Fibroblast of lung (primary cell): Measurements from ENCODE around the gene SMDT1. TPM values are rescaled to one million over a fixed set of nuclear protein-coding genes. Genes with fewer than 3 reads are reported as not detected.
"Not testable (repeated sequence)": the region's sequence is repeated elsewhere in the genome, so short reads cannot be mapped to it uniquely, and the experiment has no call there.

Source experiments
- DNase-seq, 2 donors: peaks; one replicate each; pipeline versions ENCODE4 v3.0.0 to v3.0.0-alpha.2; 2010; ENCODE audit warnings: low read depth in 2 of 2
- H2AFZ ChIP-seq: 2 replicates; pipeline ENCODE4 v1.5.1; 2012; ENCODE audit warnings: low read length, control low read depth, inconsistent platforms
- H3K27ac ChIP-seq: 2 replicates; pipeline ENCODE4 v1.5.1; 2011; ENCODE audit warnings: low read length, control low read depth; ENCODE audit not compliant: insufficient read depth
- H3K27me3 ChIP-seq: 2 replicates; pipeline ENCODE4 v1.5.1; 2011; ENCODE audit warnings: mild to moderate bottlenecking, low read length; ENCODE audit not compliant: control insufficient read depth, insufficient read depth
- H3K36me3 ChIP-seq: 2 replicates; pipeline ENCODE4 v1.5.1; 2011; ENCODE audit warnings: low read length; ENCODE audit not compliant: control insufficient read depth, insufficient read depth
- H3K4me1 ChIP-seq: 2 replicates; pipeline ENCODE4 v1.5.1; 2011; ENCODE audit warnings: low read length; ENCODE audit not compliant: control insufficient read depth, insufficient read depth; ENCODE audit errors: extremely low read depth
- H3K4me2 ChIP-seq: 2 replicates; pipeline ENCODE4 v1.5.1; 2011; ENCODE audit warnings: low read length, control low read depth; ENCODE audit not compliant: insufficient read depth; ENCODE audit errors: extremely low read depth
- H3K4me3 ChIP-seq, 4 experiments: fragments of 200-600 bp in 1 of 4; sonication (generic) in 1 of 4; replicated peaks in 1 of 4; 2 replicates each; pipeline ENCODE4 v1.5.1; 2011 to 2016; ENCODE audit warnings: low read length in 4 of 4, low read depth in 3 of 4, mild to moderate bottlenecking in 3 of 4, control low read depth in 2 of 4, inconsistent platforms in 1 of 4, mixed read lengths in 1 of 4; ENCODE audit not compliant: insufficient read depth in 1 of 4; ENCODE audit errors: control extremely low read depth in 1 of 4
- H3K79me2 ChIP-seq: 2 replicates; pipeline ENCODE4 v1.5.1; 2012; ENCODE audit warnings: mild to moderate bottlenecking, low read length, inconsistent platforms; ENCODE audit not compliant: control insufficient read depth, insufficient read depth
- H3K9ac ChIP-seq: 2 replicates; pipeline ENCODE4 v1.5.1; 2011; ENCODE audit warnings: mild to moderate bottlenecking, low read length, control low read depth; ENCODE audit not compliant: insufficient read depth
- H3K9me3 ChIP-seq: 2 replicates; pipeline ENCODE4 v1.5.1; 2012; ENCODE audit warnings: low read depth, low read length; ENCODE audit not compliant: control insufficient read depth, insufficient read depth
- H4K20me1 ChIP-seq: 2 replicates; pipeline ENCODE4 v1.5.1; 2011; ENCODE audit warnings: low read length; ENCODE audit not compliant: control insufficient read depth, insufficient read depth; ENCODE audit errors: extremely low read depth
- CTCF ChIP-seq, 2 donors: IDR thresholded peaks in 1 of 2; conservative IDR thresholded peaks in 1 of 2; 1 replicate in 1 of 2; 2 replicates in 1 of 2; pipeline ENCODE4 v1.5.1; 2011 to 2012; ENCODE audit warnings: low read length in 2 of 2, control low read depth in 1 of 2, inconsistent platforms in 1 of 2, low read depth in 1 of 2, mild to moderate bottlenecking in 1 of 2
- EZH2 ChIP-seq: IDR thresholded peaks from 2 replicates; pipeline ENCODE4 v1.5.1; 2012; ENCODE audit warnings: low read length, control low read depth, mild to moderate bottlenecking; ENCODE audit errors: missing control alignments
- polyA plus RNA-seq, 2 donors: library from polyadenylated mRNA; depleted of rRNA in 1 of 2; stranded (reverse) in 1 of 2; unstranded in 1 of 2; fragments of >200 nt; gene quantifications; 2 replicates each; pipeline ENCODE4 v1.2.1, GENCODE V29; 2011 to 2012; ENCODE audit warnings: missing spikeins in 1 of 2
- total RNA-seq: library from RNA; depleted of rRNA; stranded (reverse); fragments of >200 nt; gene quantifications from 2 replicates; pipeline ENCODE4 v1.2.1, GENCODE V29; 2014

SMDT1 gene
- total and polyA plus RNA-seq, 2 donors (not counting 1 experiment from before 2014, with no cell fraction given) = 9.1 to 31.8 TPM

DNA sequence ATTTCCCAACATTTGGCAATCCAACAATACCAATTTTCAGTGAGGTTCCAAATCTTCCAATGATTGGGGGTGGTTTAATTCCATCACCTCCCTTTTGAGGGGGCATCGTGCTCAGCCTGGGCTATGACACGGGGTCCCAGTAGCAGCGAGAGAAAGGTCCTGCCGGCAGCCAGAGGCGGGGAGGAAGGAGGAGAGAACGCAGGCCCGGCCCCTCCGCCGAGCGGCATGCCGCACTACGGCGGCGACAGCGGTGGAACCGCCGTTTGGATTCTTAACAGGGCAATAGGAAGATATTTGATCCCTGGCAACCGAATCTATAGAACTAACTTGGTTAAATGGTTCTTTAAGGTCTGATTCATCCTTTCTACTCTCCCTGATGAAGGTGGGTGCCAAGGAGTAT, 29.3 kb downstream of the SMDT1 start:
- Histone ChIP-seq H3K4me1 (no peaks in the 10 kb centered on the region), H3K4me2 (no peak overlapping the region), H3K4me3 (no peak overlapping the region), H3K36me3 (no peaks in the 10 kb centered on the region), H3K27me3 (no peaks in the 10 kb centered on the region), H3K9me3 (no peaks in the 10 kb centered on the region), H4K20me1 (no peaks in the 10 kb centered on the region), H3K79me2 (no peaks in the 10 kb centered on the region), H3K27ac (no peak overlapping the region), H3K9ac (no peak overlapping the region), H2AFZ (no peak overlapping the region)
- no peak for DNase-seq
- TF ChIP-seq EZH2 (no peak), CTCF (conservative IDR thresholded peaks at IDR 0.05 in 1 of 2, IDR thresholded peaks at IDR 0.05 in 1 of 2; ENCODE audit: low read depth in 1 of 2, low read length in 2 of 2) (no peak)

DNA sequence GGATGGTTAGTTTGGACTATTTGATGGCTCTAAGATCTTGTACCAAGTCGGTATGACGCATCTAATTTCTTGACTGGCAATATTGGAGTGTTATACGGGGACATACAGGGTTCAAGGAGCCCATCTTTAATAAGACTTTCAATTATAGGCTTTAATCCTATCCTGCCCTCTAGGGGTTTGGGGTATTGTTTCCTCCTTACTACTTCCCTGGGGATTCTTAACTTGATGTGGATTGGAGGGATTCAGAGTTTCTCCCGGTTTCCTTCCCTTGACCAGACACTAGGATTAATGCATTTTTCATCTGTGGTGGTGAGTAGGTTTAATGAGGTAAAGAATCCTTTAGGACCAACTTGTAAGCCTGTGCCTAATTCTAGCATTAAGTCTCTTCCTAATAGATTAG, 32.3 kb downstream of the SMDT1 start:
- H2AFZ ChIP-seq = no peak overlapping the region
- H3K4me1 ChIP-seq = no peaks in the 10 kb centered on the region

DNA sequence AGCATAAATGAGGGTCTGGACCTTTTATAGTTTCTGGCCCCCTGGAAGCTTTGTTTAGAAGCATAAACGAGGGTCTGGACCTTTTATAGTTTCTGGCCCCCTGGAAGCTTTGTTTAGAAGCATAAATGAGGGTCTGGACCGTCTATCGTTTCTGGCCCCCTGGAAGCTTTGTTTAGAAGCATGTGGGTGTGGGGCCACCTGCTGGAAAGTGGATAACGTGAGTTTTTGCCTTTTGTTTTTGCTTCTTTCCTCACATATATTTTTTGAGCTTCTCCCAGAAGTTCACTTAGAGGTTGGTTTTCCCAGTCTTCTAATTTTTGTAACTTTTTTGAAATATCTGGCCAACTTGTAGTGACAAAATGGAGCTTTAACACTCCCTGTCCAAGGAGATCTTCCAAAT, 33.3 kb downstream of the SMDT1 start:
- H3K9me3 ChIP-seq, H3K9ac ChIP-seq, H3K36me3 ChIP-seq, H3K27ac ChIP-seq, H3K4me3 ChIP-seq, H3K79me2 ChIP-seq, H3K4me1 ChIP-seq, H3K27me3 ChIP-seq, H4K20me1 ChIP-seq, H2AFZ ChIP-seq, H3K4me2 ChIP-seq: not testable (repeated sequence)
- TF ChIP-seq CTCF (conservative IDR thresholded peaks at IDR 0.05 in 1 of 2, IDR thresholded peaks at IDR 0.05 in 1 of 2; ENCODE audit: low read depth in 1 of 2, low read length in 2 of 2) = peak in 1 of 2 donors; percentile 18
- DNase-seq = peak in 1 of 2 donors; percentile 15

More for the DNA sequence above, 32.3 kb downstream of the SMDT1 start:
- Histone ChIP-seq H3K4me2 (no peak overlapping the region), H3K9ac (no peak overlapping the region), H4K20me1 (no peaks in the 10 kb centered on the region), H3K4me3 (no peak overlapping the region), H3K9me3 (no peaks in the 10 kb centered on the region), H3K79me2 (no peaks in the 10 kb centered on the region), H3K27me3 (no peaks in the 10 kb centered on the region), H3K27ac (no peak overlapping the region), H3K36me3 (no peaks in the 10 kb centered on the region)
- no peak for DNase-seq
- TF ChIP-seq EZH2 = no peak
- no peak for TF ChIP-seq CTCF (conservative IDR thresholded peaks at IDR 0.05 in 1 of 2, IDR thresholded peaks at IDR 0.05 in 1 of 2; ENCODE audit: low read depth in 1 of 2, low read length in 2 of 2)
